GM19328 (cell line): Measurements from ENCODE around the gene SRCIN1.
A peak's percentile ranks its signal among the peaks of the same experiment; 100 is the strongest.

ENCODE experiments used
- ATAC-seq: cut with Tn5 transposase; IDR thresholded peaks from one replicate; pipeline ENCODE4 v1.9.1; 2021; ENCODE audit warnings: mild to moderate bottlenecking, moderate library complexity; ENCODE audit not compliant: unreplicated experiment

SRCIN1 gene

GRCh38 chr17:38564254-38564837, 41.4 kb downstream of the SRCIN1 start:
- ATAC-seq: no peak

GRCh38 chr17:38563362-38564253, 42.1 kb downstream of the SRCIN1 start:
- ATAC-seq: no peak

GRCh38 chr17:38562903-38563302, 42.8 kb downstream of the SRCIN1 start:
- no peak for ATAC-seq

GRCh38 chr17:38562215-38562569, 43.6 kb downstream of the SRCIN1 start:
- ATAC-seq: no peak

- ATAC-seq: no peak
Measured at GRCh38 chr17:38561416-38562214, 44.1 kb downstream of the SRCIN1 start.

GRCh38 chr17:38560503-38561318, 45.0 kb downstream of the SRCIN1 start:
- ATAC-seq: no peak

GRCh38 chr17:38559880-38560230, 45.9 kb downstream of the SRCIN1 start:
- ATAC-seq: no peak

GRCh38 chr17:38559051-38559879, 46.5 kb downstream of the SRCIN1 start:
- ATAC-seq: no peak

GRCh38 chr17:38558728-38559050, 47.1 kb downstream of the SRCIN1 start:
- ATAC-seq: no peak

GRCh38 chr17:38557836-38558727, 47.7 kb downstream of the SRCIN1 start:
- ATAC-seq: peak; percentile 73

- ATAC-seq: no peak
Measured at GRCh38 chr17:38557396-38557795, 48.4 kb downstream of the SRCIN1 start.

GRCh38 chr17:38556239-38556638, 49.5 kb downstream of the SRCIN1 start:
- no peak for ATAC-seq

- no peak for ATAC-seq
Measured at GRCh38 chr17:38554430-38555350, 51.1 kb downstream of the SRCIN1 start.

GRCh38 chr17:38552343-38552742, 53.4 kb downstream of the SRCIN1 start:
- ATAC-seq: no peak

- no peak for ATAC-seq
Measured at GRCh38 chr17:38551121-38551520, 54.6 kb downstream of the SRCIN1 start.

GRCh38 chr17:38550661-38551060, 55.1 kb downstream of the SRCIN1 start:
- no peak for ATAC-seq

GRCh38 chr17:38549285-38549684, 56.5 kb downstream of the SRCIN1 start:
- no peak for ATAC-seq

GRCh38 chr17:38547444-38547843, 58.3 kb downstream of the SRCIN1 start:
- no peak for ATAC-seq
